HL-60 (cell line): ENCODE data around the gene SGSM1.

Experiments
- DNase-seq, 2 experiments: peaks; one replicate each; pipeline ENCODE4 v3.0.0-alpha.2; 2010 to 2020; ENCODE audit warnings: low read depth in 1 of 2, low spot score in 1 of 2
- H3K27ac ChIP-seq: fragments of 250-450 bp; sonication (Bioruptor Pico); replicated peaks from 2 replicates; pipeline ENCODE4 v1.5.1; 2020; ENCODE audit warnings: mild to moderate bottlenecking, moderate library complexity
- H3K27me3 ChIP-seq: fragments of 250-450 bp; sonication (Bioruptor Pico); 2 replicates; pipeline ENCODE4 v1.5.1; 2021; ENCODE audit warnings: mild to moderate bottlenecking, moderate library complexity; ENCODE audit not compliant: insufficient read depth, poor library complexity, severe bottlenecking
- H3K4me3 ChIP-seq: replicated peaks from 2 replicates; pipeline ENCODE4 v1.5.1; 2011; ENCODE audit warnings: mild to moderate bottlenecking, control low read depth, low read length; ENCODE audit not compliant: insufficient read depth
- GABPA ChIP-seq: IDR thresholded peaks from 2 replicates; pipeline ENCODE4 v1.6.1; 2012; ENCODE audit warnings: low read depth
- POLR2AphosphoS5 ChIP-seq: IDR thresholded peaks from 2 replicates; pipeline ENCODE4 v1.6.1; 2012; ENCODE audit warnings: low read depth
- REST ChIP-seq: IDR thresholded peaks from 2 replicates; pipeline ENCODE4 v1.6.1; 2012; ENCODE audit warnings: low read depth; ENCODE audit not compliant: insufficient replicate concordance
- SPI1 ChIP-seq: IDR thresholded peaks from 2 replicates; pipeline ENCODE4 v1.6.1; 2012; ENCODE audit warnings: low read depth, mild to moderate bottlenecking, borderline replicate concordance
- TF ChIP-seq, protein P1 (sequence below): IDR thresholded peaks from one replicate; pipeline ENCODE4 v1.5.1; 2011; ENCODE audit warnings: low read length, control low read depth, inconsistent platforms; ENCODE audit not compliant: insufficient read depth

SGSM1 gene

GRCh38 chr22:24831687-24832086 lies 25.7 kb downstream of the SGSM1 start:
- TF ChIP-seq, protein P1, sequence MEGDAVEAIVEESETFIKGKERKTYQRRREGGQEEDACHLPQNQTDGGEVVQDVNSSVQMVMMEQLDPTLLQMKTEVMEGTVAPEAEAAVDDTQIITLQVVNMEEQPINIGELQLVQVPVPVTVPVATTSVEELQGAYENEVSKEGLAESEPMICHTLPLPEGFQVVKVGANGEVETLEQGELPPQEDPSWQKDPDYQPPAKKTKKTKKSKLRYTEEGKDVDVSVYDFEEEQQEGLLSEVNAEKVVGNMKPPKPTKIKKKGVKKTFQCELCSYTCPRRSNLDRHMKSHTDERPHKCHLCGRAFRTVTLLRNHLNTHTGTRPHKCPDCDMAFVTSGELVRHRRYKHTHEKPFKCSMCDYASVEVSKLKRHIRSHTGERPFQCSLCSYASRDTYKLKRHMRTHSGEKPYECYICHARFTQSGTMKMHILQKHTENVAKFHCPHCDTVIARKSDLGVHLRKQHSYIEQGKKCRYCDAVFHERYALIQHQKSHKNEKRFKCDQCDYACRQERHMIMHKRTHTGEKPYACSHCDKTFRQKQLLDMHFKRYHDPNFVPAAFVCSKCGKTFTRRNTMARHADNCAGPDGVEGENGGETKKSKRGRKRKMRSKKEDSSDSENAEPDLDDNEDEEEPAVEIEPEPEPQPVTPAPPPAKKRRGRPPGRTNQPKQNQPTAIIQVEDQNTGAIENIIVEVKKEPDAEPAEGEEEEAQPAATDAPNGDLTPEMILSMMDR = no peak
- TF ChIP-seq REST (no peak), GABPA (no peak), SPI1 (no peak), POLR2AphosphoS5 (no peak)
- H3K4me3 ChIP-seq = no peak overlapping the region
- no peak for DNase-seq
- no peak overlapping the region for H3K27ac ChIP-seq
- H3K27me3 ChIP-seq = no peaks in the 10 kb centered on the region

DNA sequence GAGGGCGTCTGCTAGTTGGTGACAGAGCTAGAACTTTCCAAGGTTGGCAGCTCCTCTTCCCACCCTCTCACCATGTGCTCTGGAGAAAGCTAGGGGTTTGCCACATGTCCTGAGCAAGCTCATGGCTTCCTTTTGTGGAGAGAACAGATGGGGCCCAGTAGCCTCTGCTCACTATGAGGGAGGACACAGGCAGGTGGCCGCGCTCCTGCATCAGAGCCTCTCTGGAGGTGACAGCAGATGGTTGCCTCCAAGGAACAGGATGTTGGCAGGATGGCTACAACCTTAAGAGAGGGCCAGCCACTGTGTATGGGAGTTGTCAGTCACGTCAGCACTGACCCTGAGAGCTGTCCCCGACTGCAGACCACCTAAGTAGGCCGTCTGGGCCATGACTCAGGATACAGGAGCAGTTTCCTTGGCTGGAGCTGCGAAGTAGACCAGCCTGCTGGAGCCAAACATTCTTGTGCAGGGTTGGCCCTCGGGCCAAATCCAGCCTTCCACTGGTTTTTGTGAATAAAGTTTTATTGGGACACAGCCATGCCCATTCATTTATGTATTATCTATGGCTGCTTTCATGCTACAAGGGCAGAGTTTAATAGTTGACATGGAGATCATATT lies 28.0 kb downstream of the SGSM1 start:
- TF ChIP-seq SPI1 (no peak), GABPA (no peak), REST (no peak), POLR2AphosphoS5 (no peak)
- TF ChIP-seq, protein P1 = no peak
- Histone ChIP-seq H3K27me3 (no peaks in the 10 kb centered on the region), H3K27ac (no peak overlapping the region), H3K4me3 (no peak overlapping the region)
- no peak for DNase-seq

DNA sequence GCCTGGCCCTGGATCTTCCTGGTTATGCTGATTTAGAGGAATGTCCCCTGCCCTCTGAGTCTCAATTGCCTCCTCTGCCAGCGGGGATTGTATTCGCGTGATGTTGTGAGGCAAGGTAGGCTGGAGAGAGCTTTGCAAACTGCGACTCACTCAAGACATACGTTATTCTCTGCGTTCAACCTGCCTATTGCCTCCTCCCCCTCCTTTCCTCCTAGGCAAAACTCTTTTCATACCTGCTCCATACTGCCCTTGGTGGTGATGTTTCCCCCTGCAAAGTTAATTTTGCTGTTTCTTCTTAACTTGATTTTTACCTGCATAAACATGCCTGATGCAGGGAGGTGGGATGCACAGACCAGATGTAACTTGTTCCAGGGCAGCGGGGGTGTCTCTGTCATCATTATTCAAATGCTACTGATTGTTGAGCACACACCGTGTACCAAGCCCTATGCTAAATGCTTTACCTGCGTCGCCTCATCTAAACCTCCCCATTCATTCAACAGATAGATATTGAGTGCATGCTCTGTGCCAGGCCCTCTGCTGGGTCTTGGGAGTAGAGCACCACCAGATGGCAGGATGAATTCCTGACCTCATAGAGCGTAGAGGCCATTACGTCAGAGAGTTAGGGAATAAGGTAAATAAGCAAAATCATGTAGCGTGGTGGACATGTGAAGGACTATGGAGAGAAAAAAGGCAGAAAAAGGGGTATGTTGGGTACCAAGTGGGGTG lies 29.0 kb downstream of the SGSM1 start:
- DNase-seq = peak in 1 of 2 experiments; percentile 11

More for the DNA sequence above, 29.0 kb downstream of the SGSM1 start:
- Histone ChIP-seq H3K4me3 (no peak overlapping the region), H3K27me3 (no peaks in the 10 kb centered on the region), H3K27ac (no peak overlapping the region)
- TF ChIP-seq, protein P1 = no peak
- no peak for TF ChIP-seq POLR2AphosphoS5
- TF ChIP-seq SPI1 = no peak
- no peak for TF ChIP-seq REST
